ENCODE measurements around the gene SGK2. TPM values are rescaled to one million over a fixed set of nuclear protein-coding genes. Genes with fewer than 3 reads are reported as not detected.

The SGK2 gene
- total RNA-seq, 1 experiment from 2014 or later: 0.13 TPM

DNA sequence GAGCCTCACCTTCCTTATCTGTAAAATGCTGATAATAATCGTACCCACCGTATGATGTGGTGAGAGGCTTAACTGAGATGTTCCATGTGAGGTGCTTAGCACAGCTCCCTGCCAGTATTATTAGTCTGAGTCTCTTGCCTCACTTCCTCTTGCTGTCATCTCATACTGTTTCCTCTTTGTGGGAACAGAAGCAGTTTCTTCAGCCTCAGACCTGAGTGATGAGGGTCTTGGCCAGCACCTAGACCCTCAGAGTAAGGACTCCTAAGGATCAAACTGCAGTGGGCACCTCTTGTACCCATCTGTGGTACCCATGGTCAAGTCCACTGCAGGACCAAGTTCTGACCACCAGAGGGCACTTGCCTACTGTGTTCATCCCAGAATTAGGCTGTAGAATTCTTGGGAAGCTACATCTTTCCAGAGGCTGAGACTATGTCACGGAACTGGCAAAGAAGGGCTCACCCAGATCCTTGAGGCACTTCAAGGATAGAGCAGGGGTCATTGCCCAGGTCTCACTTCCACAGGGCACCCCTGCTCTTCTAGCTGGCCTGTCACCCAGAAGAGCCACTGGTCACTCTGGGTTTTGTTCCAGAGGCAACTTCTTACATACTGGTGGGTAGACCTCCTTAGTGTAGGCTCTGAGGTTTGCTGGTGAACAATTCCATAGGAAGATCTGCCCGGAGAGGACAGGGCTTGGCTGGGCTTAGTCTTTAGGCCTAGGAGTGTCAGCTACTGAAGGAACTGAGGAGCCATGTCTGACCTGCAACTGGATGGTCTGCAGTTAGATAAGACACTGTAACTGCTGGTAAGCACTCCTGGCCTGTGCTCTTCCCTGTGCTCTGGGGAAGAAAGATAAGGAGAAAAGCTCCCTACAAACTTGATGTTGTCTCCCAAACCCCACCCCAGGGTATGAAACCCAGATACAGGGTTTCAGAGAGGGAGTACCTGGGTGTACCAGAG, 20.6 kb upstream of the SGK2 start:
- H3K27ac ChIP-seq (ENCODE audit: low read depth, low read length, poor library complexity, severe bottlenecking): no peak overlapping the region
- no peaks in the 10 kb centered on the region for H3K36me3 ChIP-seq (ENCODE audit: insufficient read depth, low read length, poor library complexity, severe bottlenecking)
- no peaks in the 10 kb centered on the region for H3K4me1 ChIP-seq (ENCODE audit: insufficient read depth, low read length, poor library complexity, severe bottlenecking)
- no peak overlapping the region for H3K4me3 ChIP-seq (ENCODE audit: low read depth, low read length, poor library complexity, severe bottlenecking)
- ChIA-PET POLR2A (ENCODE audit: low non-redundant PET) (no interaction called here), CTCF (interaction anchor here (0.5 to 1.0 kb wide), 11 partner anchors 9 to 652 kb away, joined by 3 to 4 read pairs (median 3); partner anchors contain the start of gene IFT52)
- peak; percentile 68 for DNase-seq (ENCODE audit: low spot score)
- H3K27me3 ChIP-seq (replicated peaks; ENCODE audit: insufficient read depth, low read depth, low read length, poor library complexity): no peaks in the 10 kb centered on the region
- intact Hi-C loops (cut with micrococcal nuclease; ENCODE audit: unreplicated experiment): loop anchor here (1.0 to 10.0 kb wide), 4 partner anchors 147 to 654 kb away; no protein-coding TSS in a partner anchor
- no peaks in the 10 kb centered on the region for H3K9me3 ChIP-seq (ENCODE audit: low read depth, low read length, poor library complexity, severe bottlenecking)
- no TSS peak for BruUV-seq (replicated peaks)
- TF ChIP-seq, protein P1, sequence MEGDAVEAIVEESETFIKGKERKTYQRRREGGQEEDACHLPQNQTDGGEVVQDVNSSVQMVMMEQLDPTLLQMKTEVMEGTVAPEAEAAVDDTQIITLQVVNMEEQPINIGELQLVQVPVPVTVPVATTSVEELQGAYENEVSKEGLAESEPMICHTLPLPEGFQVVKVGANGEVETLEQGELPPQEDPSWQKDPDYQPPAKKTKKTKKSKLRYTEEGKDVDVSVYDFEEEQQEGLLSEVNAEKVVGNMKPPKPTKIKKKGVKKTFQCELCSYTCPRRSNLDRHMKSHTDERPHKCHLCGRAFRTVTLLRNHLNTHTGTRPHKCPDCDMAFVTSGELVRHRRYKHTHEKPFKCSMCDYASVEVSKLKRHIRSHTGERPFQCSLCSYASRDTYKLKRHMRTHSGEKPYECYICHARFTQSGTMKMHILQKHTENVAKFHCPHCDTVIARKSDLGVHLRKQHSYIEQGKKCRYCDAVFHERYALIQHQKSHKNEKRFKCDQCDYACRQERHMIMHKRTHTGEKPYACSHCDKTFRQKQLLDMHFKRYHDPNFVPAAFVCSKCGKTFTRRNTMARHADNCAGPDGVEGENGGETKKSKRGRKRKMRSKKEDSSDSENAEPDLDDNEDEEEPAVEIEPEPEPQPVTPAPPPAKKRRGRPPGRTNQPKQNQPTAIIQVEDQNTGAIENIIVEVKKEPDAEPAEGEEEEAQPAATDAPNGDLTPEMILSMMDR (conservative IDR thresholded peaks at IDR 0.05; ENCODE audit: low read depth, low read length): peak; percentile 94
- TF ChIP-seq EZH2 (IDR thresholded peaks at IDR 0.05; ENCODE audit: borderline replicate concordance, low read depth, low read length, poor library complexity, severe bottlenecking): no peak

DNA sequence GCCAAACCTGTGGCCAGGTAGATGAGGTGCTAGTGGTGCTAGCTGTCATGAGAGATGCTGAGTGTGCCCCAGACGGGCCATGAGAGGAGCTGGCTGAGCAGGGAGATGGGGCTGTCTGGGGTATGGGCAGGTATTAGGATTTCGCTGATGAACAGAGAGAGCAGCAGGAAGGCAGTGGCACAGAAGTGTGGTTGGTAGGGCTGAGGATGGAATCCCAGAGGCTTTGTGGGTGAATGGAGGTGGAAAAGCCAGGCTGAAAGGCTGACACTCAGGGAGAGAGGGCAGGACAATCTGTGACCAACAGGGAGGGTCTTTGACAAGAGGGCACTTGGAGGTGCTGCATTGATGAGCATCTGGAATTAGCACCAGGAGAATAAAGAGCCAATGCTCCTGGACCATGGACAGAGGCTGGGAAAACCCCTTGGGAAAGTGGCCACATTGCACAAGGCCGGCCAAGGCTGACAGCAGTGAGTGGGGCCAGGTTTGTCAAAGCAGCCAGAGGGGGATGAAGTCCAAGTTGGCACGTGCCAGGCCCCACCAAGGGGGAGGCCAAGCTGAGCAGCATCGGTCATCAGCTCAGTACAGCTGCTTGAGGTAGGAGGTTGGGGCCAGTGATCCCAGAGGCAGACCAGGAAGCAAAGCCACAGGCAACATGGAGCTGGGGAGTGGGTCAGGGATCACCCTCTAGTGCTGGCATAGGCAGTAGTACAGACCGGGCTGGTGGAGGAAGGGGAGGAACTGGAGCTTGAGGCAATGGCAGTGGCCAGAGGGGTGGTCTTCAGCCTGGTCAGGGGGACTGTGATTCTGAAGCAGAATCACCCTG, 19.7 kb upstream of the SGK2 start:
- ChIA-PET POLR2A (ENCODE audit: low non-redundant PET) (no interaction called here), CTCF (interaction anchor here (1.0 kb wide), 1 partner anchor 13 kb away, joined by 3 read pairs; no protein-coding TSS in a partner anchor)
- no peaks in the 10 kb centered on the region for H3K27me3 ChIP-seq (replicated peaks; ENCODE audit: insufficient read depth, low read depth, low read length, poor library complexity)

More for the DNA sequence above, 19.7 kb upstream of the SGK2 start:
- BruUV-seq (replicated peaks): no TSS peak
- TF ChIP-seq EZH2 (IDR thresholded peaks at IDR 0.05; ENCODE audit: borderline replicate concordance, low read depth, low read length, poor library complexity, severe bottlenecking): no peak
- TF ChIP-seq, protein P1 (conservative IDR thresholded peaks at IDR 0.05; ENCODE audit: low read depth, low read length): no peak
- Histone ChIP-seq H3K27ac (ENCODE audit: low read depth, low read length, poor library complexity, severe bottlenecking) (no peak overlapping the region), H3K4me3 (ENCODE audit: low read depth, low read length, poor library complexity, severe bottlenecking) (no peak overlapping the region), H3K36me3 (ENCODE audit: insufficient read depth, low read length, poor library complexity, severe bottlenecking) (no peaks in the 10 kb centered on the region), H3K4me1 (ENCODE audit: insufficient read depth, low read length, poor library complexity, severe bottlenecking) (no peaks in the 10 kb centered on the region), H3K9me3 (ENCODE audit: low read depth, low read length, poor library complexity, severe bottlenecking) (no peaks in the 10 kb centered on the region)
- DNase-seq (ENCODE audit: low spot score): no peak
- intact Hi-C loops (cut with micrococcal nuclease; ENCODE audit: unreplicated experiment): loop anchor here (1.0 to 10.0 kb wide), 4 partner anchors 146 to 653 kb away; no protein-coding TSS in a partner anchor
